Heart right ventricle (tissue), 16 donors: ENCODE data around the gene MIGA2. TPM values are rescaled to one million over a fixed set of nuclear protein-coding genes. Genes with fewer than 3 reads are reported as not detected.
A peak's percentile ranks its signal among the peaks of the same experiment; 100 is the strongest.
"Not testable (repeated sequence)": the region's sequence is repeated elsewhere in the genome, so short reads cannot be mapped to it uniquely, and the experiment has no call there.

ENCODE experiments used
- ATAC-seq, 8 donors: fragments of 200-7000 bp; cut with Tn5 transposase; one replicate each; pipeline ENCODE4 v1.9.1; 2020; ENCODE audit warnings: mild to moderate bottlenecking in 8 of 8, moderate library complexity in 8 of 8, moderate number of reproducible peaks in 1 of 8
- DNase-seq, 2 donors: peaks; one replicate each; pipeline ENCODE4 v3.0.0-alpha.2; 2020
- H3K27ac ChIP-seq, 10 donors: fragments of 200-600 bp; sonication (generic) in 2 of 10; one replicate each; pipeline versions ENCODE4 v1.5.0 to v1.8.0; 2020 to 2022; ENCODE audit warnings: mild to moderate bottlenecking in 3 of 10
- H3K27me3 ChIP-seq, 7 donors: fragments of 200-600 bp; one replicate each; pipeline ENCODE4 v1.8.0; 2021 to 2022; ENCODE audit warnings: mild to moderate bottlenecking in 2 of 7
- H3K36me3 ChIP-seq, 9 donors: fragments of 200-600 bp; sonication (generic) in 1 of 9; one replicate each; pipeline versions ENCODE4 v1.5.0 to v1.8.0; 2020 to 2022; ENCODE audit warnings: mild to moderate bottlenecking in 2 of 9
- H3K4me1 ChIP-seq, 9 donors: fragments of 200-600 bp; sonication (generic) in 1 of 9; one replicate each; pipeline versions ENCODE4 v1.5.0 to v1.8.0; 2020 to 2022; ENCODE audit warnings: mild to moderate bottlenecking in 4 of 9
- H3K4me3 ChIP-seq, 10 donors: fragments of 200-600 bp; sonication (generic) in 2 of 10; one replicate each; pipeline versions ENCODE4 v1.5.0 to v1.8.0; 2020 to 2022; ENCODE audit warnings: mild to moderate bottlenecking in 7 of 10, moderate library complexity in 2 of 10
- H3K9me3 ChIP-seq, 11 donors: fragments of 200-600 bp in 10 of 11; sonication (generic) in 2 of 11; one replicate each; pipeline versions ENCODE4 v1.5.0 to v1.8.0; 2013 to 2022; ENCODE audit warnings: mild to moderate bottlenecking in 2 of 11, control low read depth in 1 of 11, moderate library complexity in 1 of 11
- CTCF ChIP-seq, 9 donors: fragments of 200-600 bp; sonication (generic) in 2 of 9; IDR thresholded peaks; one replicate each; pipeline versions ENCODE4 v1.5.0 to v1.8.0; 2021 to 2022; ENCODE audit warnings: antibody characterized with exemption in 9 of 9, mild to moderate bottlenecking in 5 of 9, moderate library complexity in 1 of 9
- WGBS, 2 donors: extraction: QIAGEN DNeasy Blood & Tissue Kit; methylation state at CpG; one replicate each; pipeline ENCODE4 v1.1.7; 2013; ENCODE audit warnings: inconsistent platforms in 1 of 2; 5-methylcytosine and 5-hydroxymethylcytosine counted together
- intact Hi-C, 10 donors: fragments of 100-400 bp; cut with DNase I; formaldehyde crosslinking; loops; one replicate each; pipeline versions ENCODE4 v1.11.1 to v1.14.2; 2022
- polyA plus RNA-seq, 2 donors: library from polyadenylated mRNA; stranded (reverse); fragments of 200-250 nt; gene quantifications; one replicate each; pipeline ENCODE4 v1.2.3, GENCODE V29; 2013
- total RNA-seq, 10 donors: library from RNA; stranded (reverse); fragmentation: NEBNext Ultra II Directional in 3 of 10; extraction: Animal tissue kit (Norgen Biotek cat#: 25700) in 3 of 10; gene quantifications; one replicate each; pipeline versions ENCODE4 v1.2.1 to v1.2.4, GENCODE V29; 2021 to 2023
- donor health status: Arrhythmogenic right ventricular cardiomyopathy.
- donor health status: ischemic (EF 13 %, LVEDD 7.1; RV severe dilation, severe dysfunction).
- donor health status: healthy with polysubstance abuse.
- donor health status: DM: no; HTN: yes; CAD: no.
- donor health status: DM: no; HTN: no; CAD: no.
- donor health status: ischemic (EF 25% LVEDD 6.9; RV normal size, moderate dysfunction).
- donor health status: ischemic (EF 25% LVEDD 5.7; RV mildly dilated, moderate dysfunction).
- donor health status: healthy.
- donor health status: DM: yes; HTN: yes; CAD: no.
- donor health status: Ischemic cardiomyopathy.
- donor health status: ischemic (EF 35%, LVEDD 5.7; RV mildly dilated, moderate dysfunction).
- donor health status: nonischemic (EF 11% LVEDD 7.7; RV severe dilation, severe dysfunction).
- donor health status: DM: yes; HTN: yes; CAD: no.
- donor health status: PGD.
- donor health status: ischemic (EF 29% LVEDD 5.4; RV normal size, mild dysfunction).
- donor health status: nonischemic (EF 23%, LVEDD 6.1; RV moderate dilation, normal function).

Gene MIGA2
- total and polyA plus RNA-seq, 12 donors, result 30.4 to 46.0 (median 35.9) TPM

GRCh38 chr9:129109537-129109903 lies 73.1 kb downstream of the MIGA2 start:
- peaks cover 0 to 42% (median 24%) of the 10 kb centered on the region in 9 donors for H3K4me1 ChIP-seq
- intact Hi-C loops, result no loop called here
- peak overlapping the region in 6 of 10 donors; percentile 87 to 98 (median 96) for H3K27ac ChIP-seq
- WGBS, 2 donors, result 62 to 69% methylated on average over 7 of the region's 7 CpGs
- no peaks in the 10 kb centered on the region for H3K27me3 ChIP-seq
- DNase-seq (no peak), ATAC-seq (peak in 1 of 8 donors; percentile 0)
- TF ChIP-seq CTCF (IDR thresholded peaks at IDR 0.05), result no peak
- no peaks in the 10 kb centered on the region for H3K9me3 ChIP-seq
- H3K4me3 ChIP-seq, result peak overlapping the region in 9 of 10 donors; percentile 67 to 99 (median 92)
- peaks cover 0 to 30% (median 4%) of the 10 kb centered on the region in 9 donors for H3K36me3 ChIP-seq

- DNase-seq (peak; percentile 42 to 47), ATAC-seq (peak; percentile 1 to 22 (median 6))
- Histone ChIP-seq H3K27ac (peak overlapping the region; percentile 31 to 98 (median 96)), H3K36me3 (peaks cover 0 to 28% (median 4%) of the 10 kb centered on the region in 9 donors), H3K4me1 (peaks cover 0 to 49% (median 29%) of the 10 kb centered on the region in 9 donors), H3K9me3 (no peaks in the 10 kb centered on the region), H3K4me3 (peak overlapping the region; percentile 67 to 99 (median 90)), H3K27me3 (no peaks in the 10 kb centered on the region)
- 2% methylated on average over 55 to 64 of the region's 64 CpGs for WGBS, 2 donors
- intact Hi-C loops, result no loop called here
- TF ChIP-seq CTCF (IDR thresholded peaks at IDR 0.05), result peak in 1 of 9 donors; percentile 9
Measured at GRCh38 chr9:129109952-129110739, 73.7 kb downstream of the MIGA2 start.

- peak; percentile 98 to 99 for DNase-seq
- peak; percentile 90 to 95 (median 93) for ATAC-seq
- Histone ChIP-seq H3K36me3 (peaks cover 0 to 24% (median 4%) of the 10 kb centered on the region in 9 donors), H3K4me3 (peak within 1 kb of the TSS; percentile 67 to 99 (median 90)), H3K27ac (peak within 1 kb of the TSS; percentile 87 to 98 (median 96)), H3K27me3 (no peaks in the 10 kb centered on the region), H3K9me3 (no peaks in the 10 kb centered on the region), H3K4me1 (peaks cover 0 to 52% (median 30%) of the 10 kb centered on the region in 9 donors)
- intact Hi-C loops, result no loop called here
- TF ChIP-seq CTCF (IDR thresholded peaks at IDR 0.05), result no peak
- WGBS, 2 donors, result 0 to 1% methylated on average over 75 to 77 of the region's 77 CpGs
Measured at GRCh38 chr9:129110740-129111527, 74.5 kb downstream of the MIGA2 start, which contains the start of the genes CRAT and PTPA. CRAT (minus strand) TSS chr9:129110793; CDS start chr9:129110509, 284 bp downstream. PTPA (plus strand) TSS chr9:129111415; CDS start chr9:129111601, 186 bp downstream.

GRCh38 chr9:129111528-129112151 lies 75.2 kb downstream of the MIGA2 start:
- peak overlapping the region; percentile 87 to 98 (median 96) for H3K27ac ChIP-seq
- no peak for TF ChIP-seq CTCF (IDR thresholded peaks at IDR 0.05)
- 0 to 1% methylated on average over 37 of the region's 37 CpGs for WGBS, 2 donors
- peak in 1 of 2 donors; percentile 43 for DNase-seq
- peaks cover 0 to 52% (median 30%) of the 10 kb centered on the region in 9 donors for H3K4me1 ChIP-seq
- ATAC-seq, result peak; percentile 1 to 22 (median 10)
- peak overlapping the region; percentile 67 to 99 (median 90) for H3K4me3 ChIP-seq
- intact Hi-C loops, result no loop called here
- no peaks in the 10 kb centered on the region for H3K9me3 ChIP-seq
- no peaks in the 10 kb centered on the region for H3K27me3 ChIP-seq
- peaks cover 0 to 17% (median 4%) of the 10 kb centered on the region in 9 donors for H3K36me3 ChIP-seq

- H3K27me3 ChIP-seq, DNase-seq, ATAC-seq, intact Hi-C loops, H3K27ac ChIP-seq, H3K36me3 ChIP-seq, H3K9me3 ChIP-seq: not testable (repeated sequence)
- H3K4me1 ChIP-seq, result peaks cover 0 to 52% (median 30%) of the 10 kb centered on the region in 9 donors
- WGBS, 2 donors, result 93 to 94% methylated on average over 17 of the region's 17 CpGs
- peak overlapping the region in 6 of 10 donors; percentile 75 to 98 (median 90) for H3K4me3 ChIP-seq
Measured at GRCh38 chr9:129112526-129112925, 76.1 kb downstream of the MIGA2 start.
